Measurements from ENCODE around the gene SYK.
"Not testable (repeated sequence)": the region's sequence is repeated elsewhere in the genome, so short reads cannot be mapped to it uniquely, and the experiment has no call there.

The SYK gene

GRCh38 chr9:90799271-90799852 is 2.3 kb upstream of the SYK start:
- DNase-seq: no peak

GRCh38 chr9:90801973-90802322 is 329 bp downstream of the SYK start:
- DNase-seq: no peak

- DNase-seq: no peak
These were observed 867 bp downstream of the SYK start for GRCh38 chr9:90802386-90802985.

GRCh38 chr9:90803860-90804593 is 2.4 kb downstream of the SYK start:
- no peak for DNase-seq

- peak; percentile 24 for DNase-seq
These were observed 3.7 kb downstream of the SYK start for GRCh38 chr9:90805006-90805996.

- no peak for DNase-seq
These were observed 5.4 kb downstream of the SYK start for GRCh38 chr9:90807006-90807405.

- no peak for DNase-seq
These were observed 6.8 kb downstream of the SYK start for GRCh38 chr9:90808398-90808797.

GRCh38 chr9:90808890-90809685 is 7.5 kb downstream of the SYK start:
- DNase-seq: no peak

- no peak for DNase-seq
These were observed 9.1 kb downstream of the SYK start for GRCh38 chr9:90810691-90811090.

- DNase-seq: no peak
These were observed 11.4 kb downstream of the SYK start for GRCh38 chr9:90813046-90813445.

- DNase-seq: no peak
These were observed 11.9 kb downstream of the SYK start for GRCh38 chr9:90813523-90813922.

- no peak for DNase-seq
These were observed 12.7 kb downstream of the SYK start for GRCh38 chr9:90814355-90814754.

- DNase-seq: no peak
These were observed 13.7 kb downstream of the SYK start for GRCh38 chr9:90815183-90815943.

- DNase-seq: no peak
These were observed 14.3 kb downstream of the SYK start for GRCh38 chr9:90815944-90816357.

- DNase-seq: no peak
These were observed 15.1 kb downstream of the SYK start for GRCh38 chr9:90816690-90817089.

- no peak for DNase-seq
These were observed 16.7 kb downstream of the SYK start for GRCh38 chr9:90818279-90818678.

- DNase-seq: not testable (repeated sequence)
These were observed 18.8 kb downstream of the SYK start for GRCh38 chr9:90820406-90820805.

- DNase-seq: not testable (repeated sequence)
These were observed 19.6 kb downstream of the SYK start for GRCh38 chr9:90821236-90821635.

- DNase-seq: no peak
These were observed 20.1 kb downstream of the SYK start for GRCh38 chr9:90821697-90822096.

- no peak for DNase-seq
These were observed 21.2 kb downstream of the SYK start for GRCh38 chr9:90822866-90823265.

- no peak for DNase-seq
These were observed 24.0 kb downstream of the SYK start for GRCh38 chr9:90825586-90825985.

Measured in NCI-H510A (cell line).